ENCODE results near the gene PAPOLG. TPM values are rescaled to one million over a fixed set of nuclear protein-coding genes. Genes with fewer than 3 reads are reported as not detected.

PAPOLG gene
- total and polyA plus RNA-seq, 2 of the 13 experiments (the other 11 are each of a cell fraction or from before 2014, with no cell fraction given), result 10.1 to 10.4 TPM

GRCh38 chr2:60756097-60757087 lies at the start of gene PAPOLG (continued):
- TF ChIP-seq GRHL1 (CRISPR knock-in tag; conservative IDR thresholded peaks at IDR 0.05) (no peak), PAF1 (CRISPR knock-in tag; IDR thresholded peaks at IDR 0.05) (no peak), LCORL (IDR thresholded peaks at IDR 0.05) (no peak), LCORL (CRISPR knock-in tag; IDR thresholded peaks at IDR 0.05) (peak; percentile 6; the same call in 1 of the 2 replicates), BRF2 (CRISPR knock-in tag; IDR thresholded peaks at IDR 0.05) (0 out of 2 replicates have a peak, but pooled peaks have one; percentile 49), CREBL2 (CRISPR knock-in tag; IDR thresholded peaks at IDR 0.05; ENCODE audit: borderline replicate concordance) (no peak), ZNF672 (CRISPR knock-in tag; IDR thresholded peaks at IDR 0.05) (no peak), HNRNPK (IDR thresholded peaks at IDR 0.05; ENCODE audit: low read depth, low read length, poor library complexity, severe bottlenecking) (no peak), TFAP4 (IDR thresholded peaks at IDR 0.05; ENCODE audit: borderline replicate concordance, low read depth) (no peak; the same call in 1 of the 2 replicates), ATF6 (CRISPR knock-in tag; conservative IDR thresholded peaks at IDR 0.05) (no peak), ZBTB4 (CRISPR knock-in tag; IDR thresholded peaks at IDR 0.05; ENCODE audit: borderline replicate concordance) (0 out of 2 replicates have a peak, but pooled peaks have one; percentile 48), CBX1 (IDR thresholded peaks at IDR 0.05; ENCODE audit: low read depth) (peak; percentile 60), ATF1 (CRISPR knock-in tag; IDR thresholded peaks at IDR 0.05) (no peak), IKZF4 (CRISPR knock-in tag; IDR thresholded peaks at IDR 0.05; ENCODE audit: borderline replicate concordance, low read depth, not compliant biosample characterization) (no peak), NFIB (CRISPR knock-in tag; IDR thresholded peaks at IDR 0.05; ENCODE audit: borderline replicate concordance) (no peak)

Data from HepG2 (cell line).